Measurements from ENCODE around the gene FSIP2.

FSIP2 gene

GRCh38 chr2:185738679-185739472 is at the start of gene FSIP2:
Gene FSIP2, plus strand, starts transcription at chr2:185738804. Its CDS starts 91 bp downstream, at chr2:185738895.
- no peak for DNase-seq

- peak; percentile 51 for DNase-seq
These were observed 48.6 kb upstream of the FSIP2 start for GRCh38 chr2:185689906-185690539.

DNA sequence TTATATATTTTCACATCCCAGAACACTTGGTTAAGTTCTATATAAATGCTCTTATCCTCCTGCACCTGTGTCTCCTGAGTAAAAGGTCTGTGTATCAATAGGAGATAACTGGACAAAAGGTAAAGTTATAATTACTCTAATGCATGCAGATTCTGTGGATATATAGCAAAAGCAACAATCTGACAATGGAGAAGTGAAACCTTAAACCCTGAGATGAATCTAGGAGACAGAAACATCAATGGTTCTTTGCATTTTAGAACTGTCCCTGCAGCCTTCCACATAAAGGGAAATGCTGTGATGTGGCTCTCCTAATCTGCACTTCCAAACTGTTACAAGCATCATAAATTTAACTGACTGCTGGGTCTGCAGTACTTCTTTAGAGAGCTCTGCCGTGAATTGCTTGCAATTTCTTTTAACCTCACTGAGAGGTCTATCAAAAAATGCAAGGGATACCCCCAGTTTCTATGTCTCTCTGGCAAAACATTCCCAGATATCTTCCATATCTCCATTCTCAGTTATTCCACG is 42.8 kb upstream of the FSIP2 start:
- DNase-seq, result no peak

DNA sequence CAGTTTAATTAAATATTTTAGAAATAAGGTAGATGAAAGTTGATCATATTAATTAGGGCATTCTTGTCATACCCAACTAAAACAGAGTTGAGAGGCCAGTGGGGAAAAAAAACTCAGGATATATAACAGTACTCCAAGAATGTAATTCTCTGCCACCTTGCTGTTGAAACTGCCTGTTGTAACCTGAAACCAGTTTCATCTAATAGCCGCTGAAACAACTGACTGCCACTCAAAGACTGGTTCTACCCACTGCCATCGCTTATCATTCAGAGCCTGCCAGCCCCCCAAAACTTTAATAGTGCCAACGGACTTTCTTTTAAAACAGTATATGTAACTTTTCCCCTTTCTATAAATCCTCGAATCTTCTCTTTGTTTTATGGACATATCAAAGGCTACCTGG is 37.7 kb upstream of the FSIP2 start:
- DNase-seq, result no peak

DNA sequence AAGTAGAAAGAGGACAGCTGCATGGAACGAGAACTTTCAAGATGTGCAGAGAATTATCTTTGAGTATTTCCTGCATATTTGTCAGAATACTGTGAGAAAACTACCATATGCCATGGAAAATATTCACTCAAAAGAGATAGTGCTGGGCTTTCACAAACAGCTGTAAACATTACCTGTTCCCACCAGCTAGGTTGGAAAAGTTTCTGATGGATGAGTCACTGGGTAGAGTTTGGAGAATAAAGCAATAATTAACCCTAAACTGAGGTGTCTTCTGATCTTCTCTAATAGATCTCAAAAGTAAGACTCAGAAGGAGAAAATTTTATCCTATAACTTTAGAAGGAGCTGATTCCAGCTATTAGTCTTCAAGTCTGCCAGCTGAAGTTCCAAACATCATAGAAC is 3.9 kb upstream of the FSIP2 start:
- no peak for DNase-seq

DNA sequence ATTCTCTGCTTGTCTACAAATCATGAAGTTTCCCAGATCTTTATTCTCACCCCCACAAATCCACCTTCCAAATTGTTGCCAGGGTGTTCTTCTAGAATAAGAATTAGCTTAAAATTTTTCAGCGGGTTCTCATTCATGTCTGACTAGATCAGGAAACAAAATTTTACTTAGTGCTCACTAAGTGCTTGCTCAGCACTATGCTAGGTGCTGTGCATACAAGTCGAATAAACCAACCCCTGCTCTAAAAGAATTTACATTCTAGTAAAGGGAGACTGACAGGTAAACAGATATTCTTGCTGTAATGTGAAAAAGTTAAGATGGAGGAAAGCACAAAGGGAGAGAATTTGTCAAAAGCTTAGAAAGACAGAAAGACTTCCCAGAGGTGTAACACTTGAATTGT is 2.4 kb upstream of the FSIP2 start:
- DNase-seq, result no peak

GRCh38 chr2:185745864-185746859 is 7.6 kb downstream of the FSIP2 start:
- no peak for DNase-seq

GRCh38 chr2:185757356-185757755 is 18.8 kb downstream of the FSIP2 start:
- DNase-seq, result no peak

DNA sequence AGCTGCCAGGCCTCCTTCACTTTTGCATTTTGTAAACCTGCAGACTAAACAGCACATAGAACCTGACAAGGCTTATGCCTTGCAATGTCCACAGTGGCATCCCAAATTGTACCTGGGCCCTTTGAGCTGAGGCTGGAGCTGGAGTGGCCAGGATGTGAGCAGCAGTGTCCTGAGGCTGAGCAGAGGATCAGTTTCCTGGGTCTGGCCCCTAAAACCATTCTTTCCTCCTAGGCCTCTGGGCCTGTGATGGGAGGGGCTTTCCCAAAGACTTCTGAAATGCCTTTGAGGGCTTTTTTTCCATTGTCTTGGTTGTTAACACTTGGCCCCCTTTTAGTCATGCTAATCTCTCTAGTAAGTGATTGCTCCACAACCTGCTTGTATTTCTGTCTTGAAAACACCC is 32.8 kb downstream of the FSIP2 start:
- DNase-seq, result no peak

- DNase-seq, result no peak
These were observed 42.3 kb downstream of the FSIP2 start for GRCh38 chr2:185780890-185781289.

GRCh38 chr2:185782223-185782769 is 43.7 kb downstream of the FSIP2 start:
- DNase-seq, result no peak

GRCh38 chr2:185785156-185785555 is 46.6 kb downstream of the FSIP2 start:
- DNase-seq, result no peak

DNA sequence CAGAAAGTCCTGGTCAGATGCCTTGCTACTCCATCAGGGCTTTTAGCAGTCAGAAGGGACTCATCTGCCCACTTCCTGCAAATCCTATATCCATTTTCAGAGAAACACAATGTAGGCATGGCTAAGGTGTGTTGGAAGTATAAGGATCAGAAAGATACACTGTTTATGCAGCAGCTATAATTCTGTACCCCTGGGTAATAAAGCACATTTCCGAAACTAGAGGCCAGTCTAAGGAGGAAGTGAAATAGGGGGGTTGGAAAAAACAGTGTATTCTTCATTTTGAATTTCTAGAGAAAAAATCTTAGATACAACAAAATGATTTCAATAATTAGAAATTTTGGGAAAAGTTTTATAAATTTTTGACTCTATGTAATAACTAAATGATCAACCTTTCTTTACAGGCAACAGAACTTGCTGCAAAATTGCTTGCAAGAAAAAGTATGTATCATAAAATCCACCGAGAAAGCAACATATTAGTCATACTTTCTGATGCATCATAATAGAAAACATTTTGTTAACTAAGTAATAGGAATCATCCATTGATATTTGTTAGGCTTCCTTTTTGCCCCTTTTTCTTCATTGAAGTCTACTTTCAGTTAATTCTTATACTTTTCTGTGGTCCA is 47.4 kb downstream of the FSIP2 start:
- no peak for DNase-seq

DNA sequence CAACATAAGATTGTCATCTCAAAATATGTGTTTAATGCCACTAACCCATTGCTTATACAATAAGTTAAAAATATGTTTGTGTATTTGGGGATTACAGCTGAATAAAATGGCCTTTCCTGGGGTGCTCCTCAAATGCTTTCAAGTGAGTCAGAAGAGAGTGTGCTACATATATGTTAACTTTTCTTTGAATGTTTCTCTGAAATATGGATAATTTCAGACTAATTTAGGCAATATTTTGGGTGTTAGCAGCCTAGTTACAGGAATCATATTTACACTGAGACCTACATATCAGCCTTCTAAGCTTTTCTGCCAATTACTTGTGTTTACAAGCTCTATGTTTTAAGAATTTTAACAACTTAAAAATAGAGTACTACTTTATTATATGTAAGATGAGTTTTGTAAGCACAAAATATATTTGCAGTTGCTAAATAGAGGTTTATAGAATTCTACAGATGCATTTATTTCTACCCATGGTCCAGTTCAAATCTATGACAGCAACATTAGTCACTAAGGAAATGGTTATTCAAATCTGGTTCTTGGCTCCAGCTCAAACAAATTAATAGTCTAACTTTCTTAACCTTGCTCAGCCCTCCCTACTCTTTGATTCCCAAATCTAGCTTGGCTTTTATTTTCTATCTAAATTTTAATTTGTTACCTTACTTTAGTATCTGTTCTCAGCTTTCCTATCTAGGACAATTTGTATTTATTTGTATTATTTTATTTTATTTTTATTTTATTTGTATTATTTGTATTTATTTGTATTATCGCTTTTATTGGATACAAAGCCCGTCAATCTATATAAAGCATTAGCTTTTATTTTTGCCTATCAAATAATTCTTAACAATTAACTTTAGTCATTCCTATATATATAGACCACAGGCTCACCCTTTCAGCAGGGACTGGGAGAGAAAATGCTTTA is 48.9 kb downstream of the FSIP2 start:
- DNase-seq, result peak; percentile 28

DNA sequence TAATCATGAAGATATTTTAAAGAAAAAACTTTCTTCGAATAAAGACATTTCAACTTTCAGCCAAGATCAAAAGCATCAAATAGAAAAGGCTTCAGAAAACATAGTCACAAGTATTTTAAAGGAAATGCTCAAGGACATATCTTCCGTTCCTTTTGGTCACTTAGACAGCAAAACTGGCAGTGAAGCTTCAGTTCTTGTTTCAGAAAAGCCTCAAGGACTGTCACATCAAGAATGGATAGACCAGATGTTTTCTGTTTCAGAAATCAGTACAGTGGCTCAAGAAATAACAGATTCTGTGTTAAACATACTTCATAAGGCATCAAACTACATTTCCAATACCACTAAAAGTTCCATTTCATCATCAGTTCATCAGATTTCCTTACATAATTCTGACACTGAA is 51.8 kb downstream of the FSIP2 start:
- no peak for DNase-seq

DNA sequence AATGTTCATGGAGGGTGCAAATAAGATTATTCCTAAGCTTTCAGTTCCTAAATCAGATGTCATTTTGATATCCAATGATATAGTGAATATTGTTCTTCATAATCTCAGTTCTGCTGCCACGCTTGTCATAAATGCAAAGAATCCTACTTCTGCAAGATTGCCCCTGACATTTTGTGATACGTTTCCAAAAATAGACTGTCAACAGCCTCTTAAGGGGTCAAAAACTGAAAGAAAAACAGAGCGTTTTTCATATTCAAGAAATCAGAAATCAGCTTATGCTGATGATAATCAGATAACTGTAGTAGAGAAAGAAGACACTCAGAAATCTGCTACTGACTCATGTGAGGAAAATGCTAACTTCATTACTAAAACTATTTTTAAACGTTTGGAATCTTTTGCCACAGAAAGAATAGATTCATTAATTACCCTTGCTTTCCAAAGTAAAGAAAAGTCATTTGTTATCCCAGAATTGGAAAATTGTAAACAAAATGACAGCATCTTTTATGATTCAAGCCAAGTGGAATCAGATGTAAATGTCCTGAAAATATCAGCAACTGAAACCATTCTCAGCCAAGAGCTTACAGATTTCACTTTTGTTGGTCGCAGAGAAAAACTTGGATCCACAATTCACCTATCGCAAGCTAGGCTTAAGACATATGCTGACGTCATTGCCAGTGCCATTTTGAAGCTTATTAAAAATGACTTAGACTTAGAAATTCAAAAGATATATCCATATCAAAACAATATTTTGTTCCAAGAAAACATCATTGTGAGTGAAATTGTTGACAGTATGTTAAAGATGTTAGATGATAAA is 55.1 kb downstream of the FSIP2 start:
- no peak for DNase-seq

DNA sequence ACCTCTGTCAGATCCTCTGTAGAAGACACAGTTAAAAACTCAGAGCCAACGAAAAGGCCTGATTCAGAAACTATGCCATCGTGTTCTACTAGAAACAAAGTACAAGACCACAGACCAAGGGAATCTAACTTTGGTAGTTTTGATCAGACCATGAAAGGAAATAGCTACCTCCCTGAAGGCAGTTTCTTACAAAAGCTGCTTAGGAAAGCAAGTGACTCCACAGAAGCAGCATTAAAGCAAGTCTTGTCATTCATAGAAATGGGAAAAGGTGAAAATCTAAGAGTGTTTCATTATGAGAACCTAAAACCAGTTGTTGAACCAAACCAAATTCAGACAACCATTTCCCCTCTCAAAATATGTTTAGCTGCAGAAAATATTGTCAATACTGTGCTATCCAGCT is 58.2 kb downstream of the FSIP2 start:
- no peak for DNase-seq

- DNase-seq, result no peak
These were observed 64.3 kb downstream of the FSIP2 start for GRCh38 chr2:185802926-185803325.

- DNase-seq, result no peak
These were observed 68.2 kb downstream of the FSIP2 start for GRCh38 chr2:185806783-185807182.

- DNase-seq, result no peak
These were observed 68.7 kb downstream of the FSIP2 start for GRCh38 chr2:185807351-185807750.

Measured in NCI-H226 (cell line).